HepG2 (cell line): Measurements from ENCODE around the gene CDKN3. TPM values are rescaled to one million over a fixed set of nuclear protein-coding genes. Genes with fewer than 3 reads are reported as not detected.

Experiments
- FOXC1 ChIP-seq: sonication (generic); formaldehyde crosslinking; IDR thresholded peaks from 2 replicates; pipeline ENCODE4 v1.8.0; 2022; ENCODE audit warnings: mild to moderate bottlenecking, missing genetic modification reagents, borderline replicate concordance
- FOXK1 ChIP-seq: sonication (generic); formaldehyde crosslinking; IDR thresholded peaks from 2 replicates; pipeline ENCODE4 v1.4.0; 2020; ENCODE audit warnings: low read depth, missing genetic modification reagents, borderline replicate concordance
- MAFK ChIP-seq, 2 experiments: IDR thresholded peaks in 1 of 2; conservative IDR thresholded peaks in 1 of 2; 2 replicates each; pipeline ENCODE4 v1.6.1; 2011; ENCODE audit warnings: improper control_type of control experiment in 2 of 2, low read length in 2 of 2
- MEIS2 ChIP-seq: sonication (generic); formaldehyde crosslinking; IDR thresholded peaks from 2 replicates; pipeline ENCODE4 v1.9.0; 2021; ENCODE audit warnings: mild to moderate bottlenecking, missing genetic modification reagents
- NAIF1 ChIP-seq: sonication (generic); formaldehyde crosslinking; IDR thresholded peaks from 2 replicates; pipeline ENCODE4 v1.5.0; 2020; ENCODE audit warnings: mild to moderate bottlenecking, missing genetic modification reagents, borderline replicate concordance
- ONECUT2 ChIP-seq: sonication (generic); formaldehyde crosslinking; IDR thresholded peaks from 2 replicates; pipeline ENCODE4 v1.4.0; 2020; ENCODE audit warnings: missing genetic modification reagents
- SETDB1 ChIP-seq: sonication (generic); formaldehyde crosslinking; IDR thresholded peaks from 2 replicates; pipeline ENCODE4 v1.5.1; 2020; ENCODE audit warnings: missing genetic modification reagents, mild to moderate bottlenecking, borderline replicate concordance
- SMAD1 ChIP-seq: sonication (generic); formaldehyde crosslinking; IDR thresholded peaks from 2 replicates; pipeline ENCODE4 v1.4.0; 2020; ENCODE audit warnings: missing genetic modification reagents, low read depth, mild to moderate bottlenecking, borderline replicate concordance
- SNRNP70 ChIP-seq: fragments of 200-400 bp; formaldehyde crosslinking; IDR thresholded peaks from 2 replicates; pipeline ENCODE4 v1.6.1; 2017; ENCODE audit warnings: mild to moderate bottlenecking, low read depth, low read length, moderate library complexity
- SOX5 ChIP-seq: IDR thresholded peaks from 2 replicates; pipeline ENCODE4 v1.6.1; 2016; ENCODE audit warnings: borderline replicate concordance
- ZFP90 ChIP-seq: sonication (generic); formaldehyde crosslinking; IDR thresholded peaks from 2 replicates; pipeline ENCODE4 v1.8.0; 2022; ENCODE audit warnings: missing genetic modification reagents, mild to moderate bottlenecking, inconsistent platforms, borderline replicate concordance
- ZNF121 ChIP-seq: sonication (generic); formaldehyde crosslinking; IDR thresholded peaks from 2 replicates; pipeline ENCODE4 v1.5.0; 2020; ENCODE audit warnings: mild to moderate bottlenecking, missing genetic modification reagents
- ZNF329 ChIP-seq: sonication (generic); formaldehyde crosslinking; IDR thresholded peaks from 2 replicates; pipeline ENCODE4 v1.9.0; 2021; ENCODE audit warnings: low read depth, mild to moderate bottlenecking, missing genetic modification reagents
- ZNF33B ChIP-seq: sonication (generic); formaldehyde crosslinking; IDR thresholded peaks from 2 replicates; pipeline ENCODE4 v1.5.1; 2020; ENCODE audit warnings: mild to moderate bottlenecking, missing genetic modification reagents
- ZNF431 ChIP-seq: sonication (generic); formaldehyde crosslinking; IDR thresholded peaks from 2 replicates; pipeline ENCODE4 v1.9.0; 2022; ENCODE audit warnings: missing genetic modification reagents, low read depth, mild to moderate bottlenecking, borderline replicate concordance
- ZNF432 ChIP-seq: sonication (generic); formaldehyde crosslinking; IDR thresholded peaks from 2 replicates; pipeline ENCODE4 v1.5.0; 2020; ENCODE audit warnings: missing genetic modification reagents, mild to moderate bottlenecking, borderline replicate concordance
- ZNF589 ChIP-seq: sonication (generic); formaldehyde crosslinking; conservative IDR thresholded peaks from 2 replicates; pipeline ENCODE4 v1.8.0; 2022; ENCODE audit warnings: mild to moderate bottlenecking, moderate library complexity, missing genetic modification reagents
- ZNF619 ChIP-seq: sonication (generic); formaldehyde crosslinking; IDR thresholded peaks from 2 replicates; pipeline ENCODE4 v1.4.0; 2020; ENCODE audit warnings: mild to moderate bottlenecking, missing genetic modification reagents
- ZNF720 ChIP-seq: sonication (generic); formaldehyde crosslinking; IDR thresholded peaks from 2 replicates; pipeline ENCODE4 v1.4.0; 2020; ENCODE audit warnings: missing genetic modification reagents
- ZNF781 ChIP-seq: sonication (generic); formaldehyde crosslinking; IDR thresholded peaks from 2 replicates; pipeline ENCODE4 v1.5.1; 2020; ENCODE audit warnings: borderline replicate concordance, mild to moderate bottlenecking, missing genetic modification reagents; ENCODE audit errors: not compliant biosample characterization
- polyA plus RNA-seq, 8 experiments: library from polyadenylated mRNA; depleted of rRNA in 3 of 8; stranded (reverse) in 7 of 8; unstranded in 1 of 8; fragments of >200 nt; fragmentation: Illumina TruSeq in 4 of 8; extraction: Trizol in 4 of 8; gene quantifications; 2 replicates each; pipeline versions ENCODE4 v1.2.1 to v1.2.3, GENCODE V29; 2011 to 2016; ENCODE audit warnings: low read depth in 4 of 8, missing spikeins in 1 of 8, mixed read lengths in 1 of 8; ENCODE audit not compliant: insufficient read depth in 1 of 8
- total RNA-seq, 5 experiments: library from RNA; depleted of rRNA; stranded (reverse); fragments of >200 nt; fragmentation: Illumina TruSeq; extraction: Trizol; gene quantifications; 2 replicates each; pipeline ENCODE4 v1.2.3, GENCODE V29; 2016; ENCODE audit warnings: low read depth in 1 of 5
- TF ChIP-seq, protein P1 (sequence below): sonication (generic); formaldehyde crosslinking; IDR thresholded peaks from 2 replicates; pipeline ENCODE4 v1.8.0; 2022; ENCODE audit warnings: missing genetic modification reagents, mild to moderate bottlenecking, inconsistent platforms, borderline replicate concordance
- TF ChIP-seq, protein P2 (sequence below): sonication (generic); formaldehyde crosslinking; IDR thresholded peaks from 2 replicates; pipeline ENCODE4 v1.8.0; 2022; ENCODE audit warnings: missing genetic modification reagents, low read depth, mild to moderate bottlenecking, borderline replicate concordance
- TF ChIP-seq, protein P3 (sequence below): sonication (generic); formaldehyde crosslinking; IDR thresholded peaks from 2 replicates; pipeline ENCODE4 v1.4.0; 2020; ENCODE audit warnings: missing genetic modification reagents
- TF ChIP-seq, protein P4 (sequence below): sonication (generic); formaldehyde crosslinking; conservative IDR thresholded peaks from 2 replicates; pipeline ENCODE4 v1.5.0; 2020; ENCODE audit warnings: missing genetic modification reagents
- TF ChIP-seq, protein P5 (sequence below): sonication (generic); formaldehyde crosslinking; IDR thresholded peaks from 2 replicates; pipeline ENCODE4 v1.5.0; 2020; ENCODE audit warnings: mild to moderate bottlenecking, missing genetic modification reagents

The CDKN3 gene
- total and polyA plus RNA-seq, 2 of the 13 experiments (the other 11 are each of a cell fraction or from before 2014, with no cell fraction given), result 63.0 to 88.9 TPM

DNA sequence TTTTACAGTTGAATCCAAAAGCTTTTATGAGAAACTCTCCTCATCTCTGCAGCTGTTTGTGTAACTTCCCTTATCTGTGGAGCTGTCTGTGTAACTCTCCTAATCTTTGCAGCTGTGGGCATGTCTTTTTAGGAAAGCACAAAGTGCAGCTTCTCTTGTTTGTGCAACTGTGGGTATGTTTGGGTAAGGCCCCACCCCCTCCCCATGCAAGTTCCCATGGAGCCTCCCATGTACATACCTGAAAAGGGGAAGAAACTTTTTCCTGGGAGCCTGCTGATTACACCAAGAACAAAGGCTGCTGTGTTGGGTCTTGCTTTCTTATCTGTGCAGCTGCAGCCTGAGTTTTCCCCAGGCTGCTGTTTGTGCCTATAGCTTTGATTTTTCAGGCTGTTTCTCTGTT lies 42.7 kb upstream of the CDKN3 start (continued):
- TF ChIP-seq, protein P1, sequence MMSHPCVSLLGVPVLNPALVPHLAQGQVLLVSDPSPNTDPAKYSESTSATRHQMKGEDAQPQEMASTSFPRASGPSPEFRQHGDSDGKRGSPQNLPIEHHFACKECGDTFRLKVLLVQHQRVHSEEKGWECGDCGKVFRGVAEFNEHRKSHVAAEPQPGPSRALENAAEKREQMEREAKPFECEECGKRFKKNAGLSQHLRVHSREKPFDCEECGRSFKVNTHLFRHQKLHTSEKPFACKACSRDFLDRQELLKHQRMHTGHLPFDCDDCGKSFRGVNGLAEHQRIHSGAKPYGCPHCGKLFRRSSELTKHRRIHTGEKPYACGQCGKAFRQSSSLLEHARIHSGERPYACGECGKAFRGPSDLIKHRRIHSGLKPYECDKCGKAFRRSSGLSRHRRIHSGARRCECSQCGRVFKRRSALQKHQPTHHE (CRISPR knock-in tag), result no peak; the same call in 1 of the 2 replicates
- TF ChIP-seq, protein P2, sequence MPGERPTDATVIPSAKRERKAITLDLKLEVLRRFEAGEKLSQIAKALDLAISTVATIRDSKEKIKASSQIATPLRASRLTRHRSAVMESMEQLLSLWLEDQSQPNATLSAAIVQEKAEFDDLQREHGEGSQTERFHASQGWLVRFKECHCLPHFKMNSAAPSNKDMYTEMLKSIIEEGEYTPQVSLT (CRISPR knock-in tag), result no peak
- TF ChIP-seq ZFP90, result no peak
- no peak for TF ChIP-seq SETDB1 (CRISPR knock-in tag)
- no peak for TF ChIP-seq ZNF431
- TF ChIP-seq MAFK (conservative IDR thresholded peaks at IDR 0.05 in 1 of 2, IDR thresholded peaks at IDR 0.05 in 1 of 2; ENCODE audit: low read length in 2 of 2), result no peak
- TF ChIP-seq, protein P3, sequence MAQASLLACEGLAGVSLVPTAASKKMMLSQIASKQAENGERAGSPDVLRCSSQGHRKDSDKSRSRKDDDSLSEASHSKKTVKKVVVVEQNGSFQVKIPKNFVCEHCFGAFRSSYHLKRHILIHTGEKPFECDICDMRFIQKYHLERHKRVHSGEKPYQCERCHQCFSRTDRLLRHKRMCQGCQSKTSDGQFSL (CRISPR knock-in tag), result no peak
- TF ChIP-seq FOXC1 (CRISPR knock-in tag), result peak; percentile 32; the same call in 1 of the 2 replicates
- TF ChIP-seq ZNF121, result 0 out of 2 replicates have a peak, but pooled peaks have one; percentile 34
- TF ChIP-seq ZNF589 (CRISPR knock-in tag), result 0 out of 2 replicates have a peak, but pooled peaks have one; percentile 34
- no peak for TF ChIP-seq ZNF432 (CRISPR knock-in tag)
- no peak for TF ChIP-seq NAIF1 (CRISPR knock-in tag)
- TF ChIP-seq, protein P4, sequence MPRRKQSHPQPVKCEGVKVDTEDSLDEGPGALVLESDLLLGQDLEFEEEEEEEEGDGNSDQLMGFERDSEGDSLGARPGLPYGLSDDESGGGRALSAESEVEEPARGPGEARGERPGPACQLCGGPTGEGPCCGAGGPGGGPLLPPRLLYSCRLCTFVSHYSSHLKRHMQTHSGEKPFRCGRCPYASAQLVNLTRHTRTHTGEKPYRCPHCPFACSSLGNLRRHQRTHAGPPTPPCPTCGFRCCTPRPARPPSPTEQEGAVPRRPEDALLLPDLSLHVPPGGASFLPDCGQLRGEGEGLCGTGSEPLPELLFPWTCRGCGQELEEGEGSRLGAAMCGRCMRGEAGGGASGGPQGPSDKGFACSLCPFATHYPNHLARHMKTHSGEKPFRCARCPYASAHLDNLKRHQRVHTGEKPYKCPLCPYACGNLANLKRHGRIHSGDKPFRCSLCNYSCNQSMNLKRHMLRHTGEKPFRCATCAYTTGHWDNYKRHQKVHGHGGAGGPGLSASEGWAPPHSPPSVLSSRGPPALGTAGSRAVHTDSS (CRISPR knock-in tag), result no peak
- no peak for TF ChIP-seq ZNF329 (CRISPR knock-in tag)
- peak; percentile 97 for TF ChIP-seq SOX5 (CRISPR knock-in tag)
- no peak; the same call in 1 of the 2 replicates for TF ChIP-seq ONECUT2 (CRISPR knock-in tag)
- peak; percentile 97 for TF ChIP-seq FOXK1 (CRISPR knock-in tag)
- TF ChIP-seq ZNF619 (CRISPR knock-in tag), result no peak
- TF ChIP-seq ZNF781 (CRISPR knock-in tag), result peak; percentile 27
- no peak for TF ChIP-seq SMAD1 (CRISPR knock-in tag)
- TF ChIP-seq ZNF33B, result no peak
- TF ChIP-seq ZNF720 (CRISPR knock-in tag), result no peak
- TF ChIP-seq SNRNP70, result no peak
- peak; percentile 83 for TF ChIP-seq MEIS2 (CRISPR knock-in tag)
- TF ChIP-seq, protein P5, sequence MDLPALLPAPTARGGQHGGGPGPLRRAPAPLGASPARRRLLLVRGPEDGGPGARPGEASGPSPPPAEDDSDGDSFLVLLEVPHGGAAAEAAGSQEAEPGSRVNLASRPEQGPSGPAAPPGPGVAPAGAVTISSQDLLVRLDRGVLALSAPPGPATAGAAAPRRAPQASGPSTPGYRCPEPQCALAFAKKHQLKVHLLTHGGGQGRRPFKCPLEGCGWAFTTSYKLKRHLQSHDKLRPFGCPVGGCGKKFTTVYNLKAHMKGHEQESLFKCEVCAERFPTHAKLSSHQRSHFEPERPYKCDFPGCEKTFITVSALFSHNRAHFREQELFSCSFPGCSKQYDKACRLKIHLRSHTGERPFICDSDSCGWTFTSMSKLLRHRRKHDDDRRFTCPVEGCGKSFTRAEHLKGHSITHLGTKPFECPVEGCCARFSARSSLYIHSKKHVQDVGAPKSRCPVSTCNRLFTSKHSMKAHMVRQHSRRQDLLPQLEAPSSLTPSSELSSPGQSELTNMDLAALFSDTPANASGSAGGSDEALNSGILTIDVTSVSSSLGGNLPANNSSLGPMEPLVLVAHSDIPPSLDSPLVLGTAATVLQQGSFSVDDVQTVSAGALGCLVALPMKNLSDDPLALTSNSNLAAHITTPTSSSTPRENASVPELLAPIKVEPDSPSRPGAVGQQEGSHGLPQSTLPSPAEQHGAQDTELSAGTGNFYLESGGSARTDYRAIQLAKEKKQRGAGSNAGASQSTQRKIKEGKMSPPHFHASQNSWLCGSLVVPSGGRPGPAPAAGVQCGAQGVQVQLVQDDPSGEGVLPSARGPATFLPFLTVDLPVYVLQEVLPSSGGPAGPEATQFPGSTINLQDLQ, result no peak; the same call in 1 of the 2 replicates
